BLaER1 (cell line): ENCODE data around the gene CHMP2A.
"Not testable (repeated sequence)": the region's sequence is repeated elsewhere in the genome, so short reads cannot be mapped to it uniquely, and the experiment has no call there.

Experiments
- H3K27ac ChIP-seq: shearing (Covaris generic); formaldehyde crosslinking; 2 replicates; pipeline ENCODE4 v1.8.1; 2022
- H3K27me3 ChIP-seq: shearing (Covaris generic); formaldehyde crosslinking; 2 replicates; pipeline ENCODE4 v1.8.1; 2022
- H3K36me3 ChIP-seq: shearing (Covaris generic); formaldehyde crosslinking; 2 replicates; pipeline ENCODE4 v1.8.1; 2022
- H3K4me1 ChIP-seq: shearing (Covaris generic); formaldehyde crosslinking; 2 replicates; pipeline ENCODE4 v1.8.1; 2022
- H3K4me2 ChIP-seq: shearing (Covaris generic); formaldehyde crosslinking; 2 replicates; pipeline ENCODE4 v1.8.1; 2022
- H3K4me3 ChIP-seq: shearing (Covaris generic); formaldehyde crosslinking; 2 replicates; pipeline ENCODE4 v1.8.1; 2022
- H3K9ac ChIP-seq: shearing (Covaris generic); formaldehyde crosslinking; 2 replicates; pipeline ENCODE4 v1.8.1; 2022
- H3K9me3 ChIP-seq: shearing (Covaris generic); formaldehyde crosslinking; 2 replicates; pipeline ENCODE4 v1.8.1; 2022
- H4K20me1 ChIP-seq: shearing (Covaris generic); formaldehyde crosslinking; 2 replicates; pipeline ENCODE4 v1.8.1; 2022
- Cebpa-rat ChIP-seq: shearing (Covaris generic); IDR thresholded peaks from 2 replicates; pipeline ENCODE4 v1.8.1; 2022

The CHMP2A gene

DNA sequence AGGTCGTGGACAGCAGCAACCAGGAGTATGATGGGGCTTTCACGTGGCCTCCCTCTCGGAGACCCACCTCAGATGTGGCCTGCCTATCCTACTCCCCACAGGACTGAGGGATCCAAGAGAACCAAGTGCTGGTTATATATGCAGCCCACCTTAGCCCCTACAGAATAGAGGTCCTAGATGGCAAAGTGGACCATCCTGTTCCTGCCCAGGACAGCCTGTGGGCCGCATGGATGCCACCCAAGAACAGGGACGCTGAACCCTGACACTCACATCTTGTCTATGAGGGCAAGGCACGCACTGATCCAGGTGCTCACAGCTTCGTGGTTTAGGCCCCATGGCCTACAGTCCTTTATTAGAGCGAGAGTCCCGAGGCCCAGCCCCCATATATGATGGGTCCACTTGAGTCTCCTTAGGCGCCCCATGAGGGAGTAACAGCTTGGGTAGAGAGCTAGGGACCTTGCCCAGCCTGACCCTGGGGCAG is 41.7 kb downstream of the CHMP2A start:
- peaks cover 30% of the 10 kb centered on the region for H3K36me3 ChIP-seq
- H3K27ac ChIP-seq = peak overlapping the region; percentile 80
- no peaks in the 10 kb centered on the region for H3K27me3 ChIP-seq
- H3K9ac ChIP-seq = peak overlapping the region; percentile 82; the same call in 1 of the 2 replicates
- peak overlapping the region; percentile 95 for H3K4me2 ChIP-seq
- H4K20me1 ChIP-seq = peaks cover 22% of the 10 kb centered on the region
- no peak overlapping the region for H3K4me3 ChIP-seq
- no peak for TF ChIP-seq Cebpa-rat
- H3K4me1 ChIP-seq = peaks cover 58% of the 10 kb centered on the region
- peaks cover 7% of the 10 kb centered on the region for H3K9me3 ChIP-seq

DNA sequence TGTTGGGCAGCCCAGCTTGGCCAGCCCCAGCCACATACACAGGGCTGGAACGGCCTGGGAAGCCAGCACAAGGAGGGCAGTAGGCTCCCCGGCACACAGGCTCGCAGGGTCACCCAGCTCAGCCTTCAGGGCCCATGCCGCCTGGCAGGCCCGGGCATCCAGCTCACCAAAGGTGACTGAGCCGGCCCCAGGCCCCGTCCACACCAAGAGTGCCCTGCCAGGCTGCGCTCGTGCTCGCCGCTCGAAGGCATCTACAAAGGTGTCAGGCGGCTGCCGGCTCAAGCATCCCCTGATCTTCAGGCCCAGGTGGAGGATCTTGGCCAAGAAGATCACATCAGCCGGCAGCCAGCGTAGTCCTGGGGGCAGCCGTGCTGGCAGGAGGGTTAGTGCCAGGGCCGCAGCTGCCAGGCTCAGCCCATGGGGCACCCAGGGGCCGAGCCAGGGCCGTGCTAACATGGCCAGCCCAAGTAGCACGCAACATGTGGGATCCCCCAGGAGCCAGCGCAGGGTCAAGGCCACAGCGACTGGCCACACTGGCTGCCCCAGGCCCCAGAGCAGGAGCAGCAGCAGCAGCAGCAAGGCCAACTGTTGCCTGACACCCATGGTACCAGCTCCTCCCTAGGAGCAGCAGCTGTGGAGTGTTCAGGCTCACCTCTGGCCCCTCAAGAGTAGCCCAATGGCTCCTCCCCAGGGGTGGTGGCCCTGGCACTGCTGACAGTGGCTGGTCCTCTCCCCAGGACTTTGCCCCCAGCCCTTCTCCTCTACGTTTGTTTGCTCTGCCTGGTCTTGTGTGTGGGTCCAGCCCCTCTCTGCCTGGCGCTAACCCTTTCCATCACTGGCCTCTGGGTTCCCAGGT is 43.3 kb downstream of the CHMP2A start, which contains the start of gene SLC27A5:
Gene SLC27A5 (minus strand): TSS at position 640 of the 856 bp plus-strand sequence. CDS start 37 bp downstream, at position 603.
- no peak for TF ChIP-seq Cebpa-rat
- 0 out of 2 replicates have a peak within 1 kb of the TSS, but pooled peaks have one; percentile 13 for H3K27ac ChIP-seq
- no peak within 1 kb of the TSS for H3K9ac ChIP-seq
- peaks cover 49% of the 10 kb centered on the region for H3K4me1 ChIP-seq
- peaks cover 23% of the 10 kb centered on the region for H3K36me3 ChIP-seq
- no peaks in the 10 kb centered on the region for H3K27me3 ChIP-seq
- H3K9me3 ChIP-seq = peaks cover 24% of the 10 kb centered on the region
- H4K20me1 ChIP-seq = peaks cover 9% of the 10 kb centered on the region; the same call in 1 of the 2 replicates
- no peak within 1 kb of the TSS for H3K4me2 ChIP-seq
- no peak within 1 kb of the TSS for H3K4me3 ChIP-seq

DNA sequence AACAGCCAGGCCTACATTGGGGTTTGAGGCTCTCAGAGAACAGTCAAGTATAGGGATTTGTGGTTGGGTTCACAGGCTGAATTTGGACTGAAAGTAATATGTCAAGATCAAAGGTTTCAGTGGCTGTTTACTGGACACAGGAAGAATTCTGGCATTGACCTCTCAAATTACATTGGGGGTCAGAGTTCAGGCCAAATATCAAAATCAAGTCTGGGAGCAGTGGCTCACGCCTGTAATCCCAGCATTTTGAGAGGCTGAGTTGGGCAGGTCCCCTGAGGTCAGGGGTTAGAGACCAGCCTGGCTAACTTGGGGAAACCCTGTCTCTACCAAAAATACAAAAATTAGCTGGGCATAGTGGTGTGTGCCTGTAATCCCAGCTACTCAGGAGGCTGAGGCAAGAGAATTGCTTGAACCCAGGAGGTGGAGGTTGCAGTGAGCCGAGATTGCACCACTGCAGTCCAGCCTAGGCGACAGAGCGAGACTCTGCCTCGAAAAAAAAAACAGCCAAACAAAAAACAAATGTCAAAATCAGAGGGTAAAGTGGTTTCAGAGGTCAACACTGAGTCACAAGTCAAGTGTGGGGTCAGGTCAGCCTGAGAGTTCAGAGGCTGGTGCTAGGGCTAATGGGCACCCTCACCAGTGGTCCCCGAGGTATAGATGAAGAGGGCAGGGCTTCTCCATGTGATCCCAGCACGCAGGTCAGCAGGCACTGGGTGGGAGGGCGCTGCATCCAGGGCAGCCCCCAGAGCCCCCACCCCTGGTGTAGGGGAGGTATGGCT is 44.6 kb downstream of the CHMP2A start:
- peak overlapping the region; percentile 61 for H3K4me2 ChIP-seq
- peaks cover 37% of the 10 kb centered on the region for H3K4me1 ChIP-seq
- H3K27me3 ChIP-seq = no peaks in the 10 kb centered on the region
- peaks cover 31% of the 10 kb centered on the region for H3K9me3 ChIP-seq
- H3K36me3 ChIP-seq = peaks cover 10% of the 10 kb centered on the region; the same call in 1 of the 2 replicates
- peak overlapping the region; percentile 22; the same call in 1 of the 2 replicates for H3K9ac ChIP-seq
- TF ChIP-seq Cebpa-rat = no peak
- no peak overlapping the region for H3K4me3 ChIP-seq
- H3K27ac ChIP-seq = 0 out of 2 replicates have a peak overlapping the region, but pooled peaks have one; percentile 1
- no peaks in the 10 kb centered on the region for H4K20me1 ChIP-seq

DNA sequence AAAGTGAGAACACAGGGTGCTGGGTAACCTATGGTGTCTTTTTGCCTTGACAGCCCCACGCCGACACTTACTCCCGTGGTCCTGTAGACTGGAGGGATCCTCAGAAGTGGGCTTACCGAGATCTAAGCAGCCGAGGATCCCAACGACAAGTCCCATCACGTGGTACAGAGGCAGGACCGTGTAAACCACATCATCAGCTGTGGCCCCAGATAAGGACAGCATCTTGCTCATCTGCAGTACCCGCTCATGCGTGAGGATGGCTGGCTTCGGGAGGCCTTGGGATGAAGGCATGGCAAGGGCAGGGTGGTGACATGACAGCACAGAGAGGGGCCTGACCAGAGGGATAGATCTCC is 45.2 kb downstream of the CHMP2A start:
- H4K20me1 ChIP-seq = no peaks in the 10 kb centered on the region
- peak overlapping the region; percentile 1; the same call in 1 of the 2 replicates for H3K27ac ChIP-seq
- H3K36me3 ChIP-seq = peaks cover 10% of the 10 kb centered on the region; the same call in 1 of the 2 replicates
- H3K9ac ChIP-seq = peak overlapping the region; percentile 22; the same call in 1 of the 2 replicates
- H3K4me2 ChIP-seq = peak overlapping the region; percentile 61
- H3K27me3 ChIP-seq = no peaks in the 10 kb centered on the region
- H3K4me1 ChIP-seq = peaks cover 32% of the 10 kb centered on the region
- H3K4me3 ChIP-seq = no peak overlapping the region
- peaks cover 31% of the 10 kb centered on the region for H3K9me3 ChIP-seq
- TF ChIP-seq Cebpa-rat = no peak

DNA sequence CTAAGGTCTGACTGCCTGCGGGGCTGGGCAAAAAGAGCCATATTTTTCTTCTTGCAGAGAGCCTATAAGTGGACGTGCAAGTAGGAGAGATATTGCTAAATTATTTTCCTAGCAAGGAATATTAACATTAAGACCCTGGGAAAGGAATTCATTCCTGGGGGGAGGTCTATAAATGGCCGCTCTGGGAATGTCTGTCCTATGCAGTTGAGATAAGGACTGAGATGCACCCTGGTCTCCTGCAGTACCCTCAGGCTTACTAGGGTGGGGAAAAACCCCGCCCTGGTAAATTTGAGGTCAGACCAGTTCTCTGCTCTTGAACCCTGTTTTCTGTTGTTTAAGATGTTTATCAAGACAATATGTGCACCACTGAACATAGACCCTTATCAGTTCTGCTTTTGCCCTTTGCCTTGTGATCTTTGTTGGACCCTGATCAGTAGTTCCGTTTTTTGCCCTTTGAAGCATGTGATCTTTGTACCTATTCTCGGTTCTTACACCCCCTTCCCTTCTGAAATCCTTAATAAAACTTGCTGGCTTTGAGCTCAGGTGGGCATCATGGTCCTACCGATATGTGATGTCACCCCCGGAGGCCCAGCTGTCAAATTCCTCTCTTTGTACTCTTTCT is 47.2 kb downstream of the CHMP2A start:
- H3K4me2 ChIP-seq, H3K36me3 ChIP-seq, H3K4me3 ChIP-seq, H3K27ac ChIP-seq, H3K27me3 ChIP-seq, H4K20me1 ChIP-seq, H3K9ac ChIP-seq: not testable (repeated sequence)
- Histone ChIP-seq H3K4me1 (peaks cover 19% of the 10 kb centered on the region), H3K9me3 (peaks cover 31% of the 10 kb centered on the region)
